Mucosa of gallbladder (tissue), 1 donor: ENCODE measurements around the gene TMUB2. TPM values are rescaled to one million over a fixed set of nuclear protein-coding genes. Genes with fewer than 3 reads are reported as not detected.
"Not testable (repeated sequence)": the region's sequence is repeated elsewhere in the genome, so short reads cannot be mapped to it uniquely, and the experiment has no call there.

Experiments used
- DNase-seq: peaks from one replicate; pipeline ENCODE4 v3.0.0-alpha.2; 2020; ENCODE audit warnings: low spot score
- total RNA-seq: library from RNA; stranded (reverse); gene quantifications from one replicate; pipeline ENCODE4 v1.2.1, GENCODE V29; 2021
- donor health status: DM: no; HTN: no; CAD: no.

The TMUB2 gene
- 49.4 TPM for total RNA-seq

- DNase-seq, result peak; percentile 99
Measured at GRCh38 chr17:44186307-44187130, at the start of gene TMUB2. TSS of gene TMUB2 (plus strand) at chr17:44186972. CDS start at chr17:44187709, 737 bp downstream.

GRCh38 chr17:44137891-44138709 is 48.7 kb upstream of the TMUB2 start:
- DNase-seq, result peak; percentile 75

GRCh38 chr17:44143921-44144320 is 42.9 kb upstream of the TMUB2 start:
- not testable (repeated sequence) for DNase-seq

GRCh38 chr17:44144966-44145739 is 41.6 kb upstream of the TMUB2 start:
- DNase-seq, result no peak

GRCh38 chr17:44146375-44147346 is 40.1 kb upstream of the TMUB2 start:
- DNase-seq, result no peak

- no peak for DNase-seq
Measured at GRCh38 chr17:44147812-44148211, 39.0 kb upstream of the TMUB2 start.

GRCh38 chr17:44149066-44149465 is 37.7 kb upstream of the TMUB2 start:
- DNase-seq, result not testable (repeated sequence)

GRCh38 chr17:44149750-44150329 is 36.9 kb upstream of the TMUB2 start:
- DNase-seq, result no peak

GRCh38 chr17:44152875-44153274 is 33.9 kb upstream of the TMUB2 start:
- no peak for DNase-seq

GRCh38 chr17:44155488-44155887 is 31.3 kb upstream of the TMUB2 start:
- no peak for DNase-seq

- DNase-seq, result no peak
Measured at GRCh38 chr17:44159519-44160210, 27.1 kb upstream of the TMUB2 start.

- no peak for DNase-seq
Measured at GRCh38 chr17:44164476-44164875, 22.3 kb upstream of the TMUB2 start.

GRCh38 chr17:44167181-44167861 is 19.5 kb upstream of the TMUB2 start:
- DNase-seq, result no peak

- no peak for DNase-seq
Measured at GRCh38 chr17:44170135-44170498, 16.7 kb upstream of the TMUB2 start.

- no peak for DNase-seq
Measured at GRCh38 chr17:44170499-44171201, 16.1 kb upstream of the TMUB2 start, which contains the start of gene ASB16. TSS of gene ASB16 (plus strand) at chr17:44170704. CDS start at chr17:44170790, 86 bp downstream.

- no peak for DNase-seq
Measured at GRCh38 chr17:44171931-44172455, 14.8 kb upstream of the TMUB2 start.

- no peak for DNase-seq
Measured at GRCh38 chr17:44174427-44174826, 12.3 kb upstream of the TMUB2 start.

GRCh38 chr17:44176257-44176656 is 10.5 kb upstream of the TMUB2 start:
- no peak for DNase-seq
